Endometrium (tissue), 2 donors: ENCODE data around the gene MYMX.
"Not testable (repeated sequence)": the region's sequence is repeated elsewhere in the genome, so short reads cannot be mapped to it uniquely, and the experiment has no call there.

Source experiments
- FAIRE-seq: peaks from 2 replicates; lab custom pipeline; 2012; peaks lifted over from hg19 to GRCh38; lab: Jason Lieb, UNC
- donor health status: control.
- donor health status: control.

The MYMX gene

DNA sequence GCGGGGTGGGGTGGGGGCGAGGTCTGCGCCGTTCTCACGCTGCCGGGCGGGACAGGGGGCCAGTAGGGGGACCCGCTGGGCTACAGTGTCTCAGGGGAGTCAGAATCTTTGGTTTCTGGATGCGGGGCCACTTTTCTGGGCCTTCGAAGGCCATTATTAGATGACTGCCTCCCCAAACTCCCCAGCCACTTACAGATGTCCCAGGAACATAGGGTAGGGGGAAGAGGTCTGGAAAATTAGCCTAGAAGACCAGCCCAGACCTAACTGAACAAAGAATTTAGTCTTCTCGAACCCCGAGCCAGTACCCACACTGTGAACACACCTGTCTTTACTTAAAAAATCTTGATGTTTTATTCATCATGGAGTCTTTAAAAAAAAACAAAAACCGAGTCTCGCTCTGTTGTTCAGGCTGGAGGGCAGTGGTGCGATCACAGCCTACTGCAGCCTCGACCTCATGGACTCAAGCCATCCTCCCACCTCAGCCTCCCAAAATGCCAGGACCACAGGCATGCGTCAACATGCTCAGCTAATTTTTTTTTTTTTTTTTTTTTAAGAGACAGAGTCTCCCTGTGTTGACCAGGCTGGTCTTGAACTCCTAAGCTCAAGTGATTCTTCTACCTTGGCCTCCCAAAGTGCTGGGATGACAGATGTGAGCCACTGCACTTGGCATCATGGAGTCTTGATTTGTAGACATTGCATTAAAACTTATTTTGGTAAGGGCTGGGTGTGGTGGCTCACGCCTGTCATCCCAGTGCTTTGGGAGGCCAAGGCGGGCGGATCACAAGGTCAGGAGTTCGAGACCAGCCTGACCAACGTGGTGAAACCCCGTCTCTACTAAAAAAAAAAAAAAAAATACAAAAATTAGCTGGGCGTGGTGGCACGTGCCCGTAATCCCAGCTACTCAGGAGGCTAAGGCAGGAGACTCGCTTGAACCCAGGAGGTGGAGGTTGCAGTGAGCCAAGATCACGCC lies 3.4 kb downstream of the MYMX start:
- no peak for FAIRE-seq

DNA sequence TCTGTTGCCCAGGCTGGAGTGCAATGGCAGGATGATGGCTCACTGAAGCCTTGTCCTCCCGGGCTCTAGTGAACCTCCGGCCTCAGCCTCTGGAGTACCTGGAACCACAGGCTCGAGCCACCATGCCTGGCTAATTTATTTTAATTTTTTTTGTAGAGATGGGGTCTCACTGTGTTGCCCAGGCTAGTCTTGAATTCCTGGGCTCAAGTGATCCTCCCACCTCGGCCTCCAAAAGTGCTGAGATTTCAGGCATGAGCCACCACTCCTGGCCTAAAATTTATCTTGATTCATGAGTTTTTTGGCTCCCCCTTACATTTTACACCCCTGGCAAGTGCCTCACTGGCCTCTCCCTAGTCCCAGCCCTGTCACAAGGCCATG lies 4.2 kb downstream of the MYMX start:
- no peak for FAIRE-seq

DNA sequence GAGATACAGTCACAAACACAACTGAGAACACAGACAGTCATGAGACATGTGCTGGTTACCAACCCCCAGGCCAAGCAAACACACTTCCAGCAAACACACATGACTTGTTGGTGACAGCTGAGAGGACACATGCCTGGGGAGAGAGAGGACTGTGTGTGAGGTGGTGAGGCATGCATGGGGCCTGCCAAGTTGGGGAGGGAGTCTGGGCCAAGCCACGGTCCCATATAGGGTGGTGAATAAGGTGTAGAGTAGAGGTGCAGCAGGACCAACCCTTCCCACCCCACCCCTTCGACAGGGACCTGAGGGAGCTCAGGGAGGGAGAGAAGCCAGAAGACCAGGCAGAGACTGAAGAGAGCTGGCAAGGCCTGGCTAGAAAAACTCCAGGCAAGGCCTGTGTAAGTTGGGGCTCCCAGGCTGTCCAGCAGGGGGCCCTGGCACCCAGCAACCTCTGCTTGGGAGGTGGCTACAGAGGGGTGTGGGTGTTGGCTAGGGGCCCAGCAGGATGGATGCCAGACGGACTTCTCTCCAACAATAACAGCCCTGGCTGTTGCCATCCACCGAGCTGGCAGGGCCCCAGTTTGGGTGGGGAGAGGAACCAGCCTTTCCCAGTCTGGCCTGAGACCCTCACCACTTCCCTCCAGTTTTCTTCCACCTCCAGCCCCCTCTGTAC lies 4.7 kb downstream of the MYMX start:
- no peak for FAIRE-seq

DNA sequence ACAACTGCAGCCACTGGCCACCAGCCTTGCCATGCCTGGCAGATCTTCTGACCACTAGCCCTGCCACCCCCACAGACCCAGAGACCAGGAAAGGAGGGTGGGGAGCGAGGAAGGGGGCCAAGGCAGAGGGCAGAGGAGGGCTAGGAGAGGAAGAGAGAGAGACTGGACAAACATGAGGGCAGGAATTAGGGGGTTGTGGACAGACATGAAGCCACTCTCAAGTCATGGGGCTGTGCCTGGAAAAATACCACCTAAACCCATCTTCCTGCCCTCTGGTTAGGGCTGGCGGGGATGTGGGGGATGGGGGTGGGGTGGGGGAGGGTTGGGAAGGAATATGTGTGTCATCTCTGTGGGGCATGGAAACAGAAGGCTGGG lies 5.2 kb downstream of the MYMX start:
- FAIRE-seq: no peak

DNA sequence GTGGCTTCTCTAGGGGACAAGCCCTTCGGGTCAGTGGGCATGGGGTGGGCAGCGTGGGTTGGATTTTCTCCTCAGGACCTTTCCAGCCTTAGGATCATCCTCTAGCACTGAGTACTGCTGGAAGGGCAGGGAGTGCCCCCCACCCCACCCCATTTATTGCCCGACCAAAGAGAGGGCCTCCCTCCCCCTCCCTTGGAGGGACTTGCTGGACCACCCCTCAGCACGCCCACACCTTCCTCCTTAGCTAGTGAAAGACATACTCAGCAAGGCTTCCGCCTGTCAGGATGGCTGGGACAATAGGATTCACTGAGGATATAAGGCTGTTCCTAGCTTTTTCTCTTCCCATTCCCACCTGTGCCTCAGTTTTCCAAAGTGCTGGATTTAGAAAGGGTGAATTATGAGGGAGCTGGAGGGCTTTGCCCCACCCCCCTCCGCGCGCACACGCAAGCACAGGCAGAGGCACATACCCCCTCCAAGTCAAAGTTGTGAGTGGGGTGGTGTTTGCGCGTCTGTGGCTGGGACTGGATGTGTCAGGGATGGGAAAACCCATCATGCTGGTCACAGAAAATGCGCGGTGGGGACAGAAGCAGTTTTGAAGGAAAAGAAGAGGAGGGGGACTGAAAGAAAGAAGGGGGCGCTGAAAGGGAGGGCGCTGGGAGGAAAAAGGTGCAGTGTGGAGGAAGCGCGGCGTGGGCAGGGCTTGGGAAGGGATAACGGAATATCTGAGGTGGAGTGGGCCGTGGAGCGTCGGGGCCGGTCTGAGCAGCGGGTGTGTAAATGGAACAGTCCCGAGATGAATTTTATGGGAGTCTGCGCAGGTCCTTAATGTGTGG lies 6.0 kb downstream of the MYMX start:
- FAIRE-seq: no peak

DNA sequence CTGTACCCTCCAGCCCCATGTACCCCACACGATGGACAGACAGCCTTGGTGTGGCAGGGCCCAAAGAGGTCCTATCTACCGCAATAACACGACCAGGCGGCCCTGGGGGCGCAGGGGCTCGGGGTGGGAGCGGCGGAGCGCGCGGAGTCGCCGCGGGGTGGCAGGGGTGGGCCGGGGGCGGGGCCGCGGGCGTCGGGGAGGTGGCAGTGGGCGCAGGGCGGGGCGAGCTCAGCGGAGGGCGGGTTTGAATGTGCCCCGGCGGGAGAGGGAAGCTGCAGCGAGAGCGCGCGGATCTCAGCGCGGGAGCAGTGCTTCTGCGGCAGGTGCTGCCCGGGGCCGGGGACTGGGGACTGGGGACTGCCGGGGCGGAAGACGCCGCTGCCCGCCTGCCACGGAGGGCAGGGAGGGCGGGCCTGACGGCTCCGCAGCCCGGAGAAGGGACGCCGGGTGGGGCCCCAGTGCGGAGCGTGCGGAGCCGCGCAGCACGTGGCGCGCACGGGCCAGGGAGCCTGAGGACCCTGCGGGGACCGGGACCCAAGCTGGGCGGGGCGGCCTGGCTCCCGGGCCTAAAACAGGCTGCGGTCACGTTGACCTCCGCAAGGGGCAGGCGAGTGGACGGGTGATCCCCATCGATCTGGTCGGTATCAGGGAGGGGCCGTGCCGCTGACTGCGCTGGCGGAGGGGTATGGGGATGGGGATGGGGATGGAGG lies 6.7 kb downstream of the MYMX start, which contains the start of gene SLC29A1:
TSS of gene SLC29A1 (plus strand) at position 277 of the 710 bp plus-strand sequence. CDS start 3,719 bp downstream, outside the sequence.
- no peak for FAIRE-seq

DNA sequence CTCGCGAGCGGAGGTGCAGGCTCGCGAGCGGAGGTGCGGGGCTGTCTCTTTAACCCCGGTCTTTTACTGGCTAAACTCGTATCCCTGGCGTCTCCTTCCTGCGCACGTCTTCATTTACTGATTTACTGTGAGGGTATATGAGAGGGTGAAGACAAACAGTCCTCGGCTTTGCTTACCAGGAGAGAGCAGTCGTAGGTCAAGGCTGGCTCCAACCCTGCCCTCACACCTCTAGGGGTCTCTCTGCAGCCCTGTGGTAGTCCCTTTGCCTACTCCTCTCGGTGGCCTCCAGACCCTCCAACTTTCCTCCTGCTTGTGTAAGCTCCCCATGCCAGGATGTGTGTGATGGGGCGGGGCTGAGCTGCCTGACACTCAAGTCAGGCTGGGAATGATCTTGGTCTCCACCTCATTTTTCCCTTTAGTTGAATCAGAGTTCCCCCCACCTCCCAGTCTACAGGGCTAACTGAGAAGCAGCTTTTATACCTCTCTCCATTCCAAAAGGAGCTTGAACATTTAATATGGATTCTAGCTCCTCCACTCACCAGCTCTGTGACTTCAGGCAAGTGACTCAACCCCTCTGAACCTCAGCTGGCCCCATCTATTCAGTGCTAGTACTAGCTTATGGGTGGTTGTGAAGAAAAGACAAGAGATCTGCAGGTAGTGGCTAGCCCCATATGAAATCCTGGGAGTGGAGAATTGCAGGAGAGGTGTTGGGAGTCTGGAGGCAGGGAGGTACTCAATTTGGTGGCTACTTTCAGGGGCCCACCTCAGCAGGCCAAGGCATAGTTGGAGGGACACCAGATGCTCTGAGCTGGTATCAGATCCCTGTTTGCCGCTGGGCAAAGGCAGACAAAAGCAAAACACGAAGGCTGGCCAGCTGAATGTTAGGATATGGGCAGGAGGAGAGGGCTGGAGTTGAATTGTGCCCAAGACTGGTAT lies 7.6 kb downstream of the MYMX start:
- FAIRE-seq: no peak

DNA sequence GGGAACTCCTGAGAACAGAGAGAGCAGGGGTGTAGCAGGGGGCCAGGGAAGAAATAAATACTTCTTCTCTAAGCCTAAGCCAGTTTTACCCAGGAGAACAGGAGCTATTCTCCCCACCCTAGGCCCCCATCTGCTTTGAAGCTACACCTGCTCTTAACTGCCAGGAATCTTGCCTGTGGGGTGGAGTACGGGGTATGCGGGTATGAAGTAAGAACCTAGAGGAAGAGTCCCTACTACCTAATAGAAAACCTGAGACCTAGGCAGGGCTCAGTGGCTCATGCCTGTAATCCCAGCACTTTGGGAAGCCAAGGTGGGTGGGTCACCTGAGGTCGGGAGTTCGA lies 8.2 kb downstream of the MYMX start:
- FAIRE-seq: no peak

DNA sequence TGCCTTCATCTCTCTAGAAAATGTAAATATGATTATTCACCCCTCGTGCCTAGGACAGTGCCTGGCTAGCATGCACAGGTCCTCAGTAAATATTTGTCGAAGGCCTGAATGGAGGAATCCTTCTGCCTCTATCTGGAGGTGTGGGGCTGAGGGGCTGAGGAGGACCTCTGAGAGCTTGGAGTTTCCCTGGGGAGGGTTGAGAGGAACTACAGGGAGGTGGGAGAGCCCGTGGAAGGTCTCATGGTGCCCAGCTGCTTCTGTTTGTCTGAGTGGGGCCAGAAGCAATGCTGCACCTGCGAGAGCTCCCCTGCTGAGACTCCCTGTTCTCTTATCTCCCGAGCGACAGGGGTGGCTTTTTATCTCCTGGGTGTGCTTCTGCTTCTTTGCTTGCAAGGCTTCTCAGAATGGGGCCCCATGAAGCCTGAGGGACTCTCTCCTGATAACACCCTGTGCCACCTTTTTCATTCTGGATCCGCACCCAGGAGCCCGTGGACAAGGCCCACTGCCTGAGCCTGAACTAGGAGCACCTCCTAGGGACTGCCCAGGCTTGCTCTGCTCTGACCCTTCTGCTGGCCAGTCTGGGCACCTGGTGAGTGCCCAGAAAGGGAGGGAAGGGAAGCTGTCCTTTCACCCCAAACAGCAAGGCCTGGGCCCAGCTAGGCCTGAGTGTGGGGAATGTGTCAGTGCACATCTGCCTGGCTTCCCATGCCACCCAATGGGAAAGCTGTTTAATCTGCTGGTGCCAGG lies 9.0 kb downstream of the MYMX start:
- no peak for FAIRE-seq

DNA sequence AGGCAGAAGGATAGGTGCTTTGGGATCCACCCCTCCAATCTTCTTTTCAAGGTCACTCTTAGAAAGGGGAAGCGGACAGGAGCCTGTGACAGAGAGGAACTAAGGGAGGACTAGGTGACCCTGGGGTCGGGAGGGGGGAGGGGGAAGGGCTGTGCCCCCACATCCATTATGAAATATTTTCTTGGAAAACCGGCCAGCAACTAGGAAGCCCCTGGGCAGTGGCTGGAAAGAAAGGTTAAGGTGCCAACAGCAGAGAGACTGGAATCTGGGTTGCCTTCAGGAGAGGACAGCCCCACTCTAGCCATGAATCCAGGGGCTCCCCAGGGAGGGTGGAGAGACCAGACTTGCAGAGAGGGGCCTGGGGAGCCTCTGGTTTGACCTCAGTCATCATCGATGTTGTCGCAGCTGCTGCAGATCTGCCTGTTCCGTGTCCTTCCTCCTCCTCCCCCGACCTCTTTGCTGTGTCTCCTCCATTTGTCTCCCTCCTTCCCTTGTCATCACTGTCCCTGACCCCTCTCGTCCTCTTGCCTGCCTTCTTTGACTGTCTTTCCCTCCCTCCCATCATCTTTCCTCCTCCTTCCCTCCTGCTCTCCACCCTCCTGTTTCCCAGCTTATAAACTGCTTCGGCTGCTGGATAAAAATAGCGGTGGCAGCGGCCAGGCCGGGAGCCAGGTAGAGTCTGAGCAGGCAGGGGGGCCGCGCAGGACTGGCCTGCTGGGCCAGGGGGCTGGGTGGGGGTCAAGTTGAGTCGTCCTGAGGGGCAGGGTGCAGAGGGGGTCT lies 9.8 kb downstream of the MYMX start:
- no peak for FAIRE-seq

DNA sequence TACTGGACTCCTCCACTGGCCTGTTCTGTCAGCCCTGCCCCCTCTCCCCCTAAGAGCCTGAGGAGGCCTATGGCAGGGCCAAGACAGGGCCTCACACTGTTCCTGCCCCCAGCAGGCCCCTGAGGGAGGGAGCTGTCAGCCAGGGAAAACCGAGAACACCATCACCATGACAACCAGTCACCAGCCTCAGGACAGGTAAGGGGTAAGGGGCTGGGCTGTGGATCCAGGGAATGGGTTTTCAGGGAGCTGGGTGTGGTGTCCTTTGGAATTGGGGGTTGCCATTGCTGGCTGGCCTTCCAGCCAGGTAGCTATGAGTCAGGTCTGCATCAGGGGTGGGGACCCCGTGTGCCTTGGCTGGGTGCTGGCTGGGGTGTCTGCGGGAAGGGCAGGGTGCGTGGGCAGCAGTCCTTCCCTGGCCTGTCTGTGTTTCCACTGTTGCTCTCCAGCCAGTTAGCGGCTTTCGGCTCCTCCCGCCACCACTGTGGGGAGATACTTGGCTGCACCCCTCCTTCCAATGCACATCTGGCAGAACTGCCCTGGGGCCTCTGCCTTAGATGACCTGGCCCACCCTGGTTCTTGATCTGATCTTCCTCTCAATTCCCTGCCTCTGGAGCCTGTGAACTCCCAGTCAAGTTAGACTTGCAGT lies 10.5 kb downstream of the MYMX start:
- FAIRE-seq: no peak

DNA sequence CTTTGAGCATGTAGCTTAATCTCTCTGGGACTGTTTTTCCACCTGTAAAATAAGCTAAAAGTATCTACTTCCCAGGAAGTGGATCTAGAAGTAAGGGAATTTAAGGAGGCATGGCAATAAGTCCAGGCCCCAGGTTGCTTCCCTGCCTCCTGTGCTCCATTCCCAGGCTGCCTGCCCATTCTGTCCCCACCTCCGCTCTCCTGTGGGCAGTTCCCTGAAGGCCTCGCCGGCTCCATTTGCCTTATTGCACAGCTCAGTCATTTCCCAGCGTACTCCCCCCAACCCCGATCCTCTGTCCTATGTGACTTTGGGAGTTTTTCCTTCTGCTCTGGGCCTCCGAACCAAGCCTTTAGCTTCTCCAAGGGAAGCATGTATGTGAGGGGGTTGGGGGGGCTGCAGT lies 11.3 kb downstream of the MYMX start:
- no peak for FAIRE-seq

DNA sequence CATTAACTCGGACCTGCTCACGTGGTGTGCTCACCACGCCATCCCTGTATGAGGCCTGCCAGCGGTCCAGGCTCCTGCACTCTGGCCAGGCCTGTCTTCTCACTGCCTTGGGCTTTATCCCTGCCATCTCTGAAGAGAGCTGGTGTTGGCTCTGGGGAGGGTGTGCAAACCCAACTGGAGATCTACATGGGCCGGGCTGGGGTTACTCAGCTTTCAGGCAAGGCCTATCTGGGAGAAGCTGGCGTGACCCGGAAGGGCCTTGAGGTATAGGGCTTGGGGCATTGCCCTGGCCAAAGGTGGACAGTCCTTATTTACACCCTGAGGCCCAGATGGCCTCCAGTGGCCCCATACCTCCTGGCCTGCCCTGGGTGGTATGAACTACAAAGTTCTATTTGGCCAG lies 11.7 kb downstream of the MYMX start:
- no peak for FAIRE-seq

DNA sequence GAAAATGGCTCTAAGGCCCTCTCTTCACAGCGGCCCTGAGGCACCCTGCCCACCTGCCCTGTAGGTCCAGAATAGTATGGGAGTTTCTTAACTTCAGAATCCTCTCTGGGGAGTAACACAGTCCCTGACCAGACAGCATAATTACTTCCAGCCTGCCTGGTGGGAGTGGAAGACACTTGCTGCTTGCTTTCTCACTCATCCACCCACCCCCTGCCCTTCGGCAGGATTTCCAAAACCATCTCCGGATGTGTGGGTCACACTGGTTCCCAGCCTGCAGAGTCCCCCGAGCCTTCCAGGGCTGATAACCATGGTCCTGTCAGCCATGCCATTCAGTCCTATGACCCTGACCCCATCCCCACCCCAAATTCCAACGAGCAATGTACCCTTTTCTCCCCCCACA lies 12.1 kb downstream of the MYMX start:
- FAIRE-seq: no peak

DNA sequence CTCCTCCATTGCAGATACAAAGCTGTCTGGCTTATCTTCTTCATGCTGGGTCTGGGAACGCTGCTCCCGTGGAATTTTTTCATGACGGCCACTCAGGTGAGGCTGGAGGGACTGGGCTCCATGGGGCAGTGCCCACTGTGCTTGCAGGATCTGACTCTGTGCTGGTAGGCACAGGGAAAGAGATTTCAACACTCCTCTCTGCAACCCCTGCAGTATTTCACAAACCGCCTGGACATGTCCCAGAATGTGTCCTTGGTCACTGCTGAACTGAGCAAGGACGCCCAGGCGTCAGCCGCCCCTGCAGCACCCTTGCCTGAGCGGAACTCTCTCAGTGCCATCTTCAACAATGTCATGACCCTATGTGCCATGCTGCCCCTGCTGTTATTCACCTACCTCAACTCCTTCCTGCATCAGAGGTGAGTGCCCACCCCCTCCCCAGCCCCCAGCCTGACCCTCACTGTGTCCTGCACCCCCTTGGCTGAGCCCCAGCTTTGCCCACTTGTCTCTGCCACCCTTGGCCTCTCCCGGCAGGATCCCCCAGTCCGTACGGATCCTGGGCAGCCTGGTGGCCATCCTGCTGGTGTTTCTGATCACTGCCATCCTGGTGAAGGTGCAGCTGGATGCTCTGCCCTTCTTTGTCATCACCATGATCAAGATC lies 12.8 kb downstream of the MYMX start:
- FAIRE-seq: no peak

DNA sequence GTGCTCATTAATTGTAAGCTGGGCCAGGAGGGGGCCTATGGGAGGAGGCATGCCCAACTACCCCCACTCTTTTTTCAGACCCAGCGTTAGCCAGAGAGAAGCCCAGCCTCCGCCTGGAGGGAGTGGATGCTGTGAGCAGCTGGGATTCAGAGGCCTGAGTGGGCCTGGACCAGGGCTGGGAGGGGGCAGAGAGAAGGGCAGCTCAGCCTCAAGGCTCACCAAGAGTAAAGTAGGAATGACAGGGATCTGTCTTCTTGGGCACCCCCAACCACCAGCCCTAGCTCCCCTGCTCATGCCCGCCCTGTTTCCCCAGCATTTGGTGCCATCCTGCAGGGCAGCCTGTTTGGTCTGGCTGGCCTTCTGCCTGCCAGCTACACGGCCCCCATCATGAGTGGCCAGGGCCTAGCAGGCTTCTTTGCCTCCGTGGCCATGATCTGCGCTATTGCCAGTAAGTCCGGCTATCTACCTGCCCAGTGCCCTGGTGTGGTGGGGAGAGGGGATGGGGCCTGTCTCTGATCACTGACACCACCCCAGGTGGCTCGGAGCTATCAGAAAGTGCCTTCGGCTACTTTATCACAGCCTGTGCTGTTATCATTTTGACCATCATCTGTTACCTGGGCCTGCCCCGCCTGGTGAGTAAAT lies 13.4 kb downstream of the MYMX start:
- FAIRE-seq: no peak

DNA sequence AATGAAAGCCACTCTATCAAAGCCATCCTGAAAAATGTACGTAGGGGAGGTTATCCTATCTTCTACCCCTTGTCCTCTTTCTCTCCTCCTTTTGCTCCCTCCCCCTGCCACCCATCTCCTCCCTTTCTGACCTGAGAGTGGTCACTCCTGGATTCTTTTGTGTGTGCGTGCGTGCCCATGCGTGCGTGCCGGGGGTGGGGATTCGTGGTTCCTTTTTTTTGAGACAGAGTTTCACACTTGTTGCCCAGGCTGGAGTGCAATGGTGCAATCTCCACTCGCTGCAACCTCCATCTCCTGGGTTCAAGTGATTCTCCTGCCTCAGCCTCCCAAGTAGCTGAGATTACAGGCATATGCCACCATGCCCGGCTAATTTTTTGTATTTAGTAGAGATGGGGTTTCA lies 14.7 kb downstream of the MYMX start:
- FAIRE-seq: not testable (repeated sequence)
